ENCODE data around the gene CNPY1. TPM values are rescaled to one million over a fixed set of nuclear protein-coding genes. Genes with fewer than 3 reads are reported as not detected.

CNPY1 gene
- polyA plus RNA-seq, 1 experiment: not detected

DNA sequence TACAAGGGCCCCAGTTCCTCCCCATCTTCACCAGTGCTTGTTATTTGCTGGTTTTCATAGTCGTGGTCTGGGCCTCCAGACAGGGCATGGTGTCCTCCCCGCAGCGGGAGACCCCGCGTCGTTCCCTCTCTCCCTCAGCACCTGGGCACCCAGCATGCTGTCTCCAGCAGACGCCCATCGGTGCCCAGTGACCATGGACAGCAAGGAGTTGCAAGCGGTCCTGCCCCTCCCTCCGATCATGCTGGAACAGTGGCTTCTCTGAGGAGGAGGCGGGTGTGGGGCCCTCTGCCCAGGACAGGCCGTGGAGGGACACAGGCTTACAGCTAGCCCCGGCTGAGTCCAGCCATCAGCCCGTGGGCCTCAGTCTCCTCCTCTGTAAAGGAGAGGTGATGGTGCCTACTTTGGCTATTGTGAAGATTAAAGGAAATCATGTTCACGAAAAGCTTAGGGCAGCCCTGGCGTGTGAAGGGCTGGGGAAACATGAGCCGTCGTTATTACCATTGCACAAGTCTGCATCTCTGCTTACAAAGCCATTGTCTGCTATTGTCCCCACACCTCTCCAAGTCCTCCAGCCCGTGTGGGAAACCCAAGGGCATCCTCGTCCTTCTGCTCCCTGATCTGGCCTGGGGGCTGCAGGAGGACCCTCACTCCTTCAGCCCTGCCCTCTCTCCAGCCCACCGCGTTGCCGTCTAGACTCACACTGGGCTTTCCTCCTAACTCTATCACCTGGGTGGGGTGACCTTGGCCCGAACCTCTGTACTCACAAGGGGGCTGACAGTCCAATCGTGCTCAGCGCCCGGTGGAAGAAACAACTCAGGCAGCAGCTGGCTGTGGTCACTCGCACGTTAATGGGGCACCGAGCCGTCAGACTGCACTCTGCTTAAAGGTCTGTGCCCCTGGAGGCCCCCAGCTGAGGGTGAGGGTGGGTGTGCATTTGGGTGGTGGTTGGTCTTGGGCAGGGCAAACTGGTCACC lies 58.6 kb downstream of the CNPY1 start:
- ChIA-PET CTCF (no interaction called here), POLR2A (no interaction called here)
- TF ChIP-seq, protein P1, sequence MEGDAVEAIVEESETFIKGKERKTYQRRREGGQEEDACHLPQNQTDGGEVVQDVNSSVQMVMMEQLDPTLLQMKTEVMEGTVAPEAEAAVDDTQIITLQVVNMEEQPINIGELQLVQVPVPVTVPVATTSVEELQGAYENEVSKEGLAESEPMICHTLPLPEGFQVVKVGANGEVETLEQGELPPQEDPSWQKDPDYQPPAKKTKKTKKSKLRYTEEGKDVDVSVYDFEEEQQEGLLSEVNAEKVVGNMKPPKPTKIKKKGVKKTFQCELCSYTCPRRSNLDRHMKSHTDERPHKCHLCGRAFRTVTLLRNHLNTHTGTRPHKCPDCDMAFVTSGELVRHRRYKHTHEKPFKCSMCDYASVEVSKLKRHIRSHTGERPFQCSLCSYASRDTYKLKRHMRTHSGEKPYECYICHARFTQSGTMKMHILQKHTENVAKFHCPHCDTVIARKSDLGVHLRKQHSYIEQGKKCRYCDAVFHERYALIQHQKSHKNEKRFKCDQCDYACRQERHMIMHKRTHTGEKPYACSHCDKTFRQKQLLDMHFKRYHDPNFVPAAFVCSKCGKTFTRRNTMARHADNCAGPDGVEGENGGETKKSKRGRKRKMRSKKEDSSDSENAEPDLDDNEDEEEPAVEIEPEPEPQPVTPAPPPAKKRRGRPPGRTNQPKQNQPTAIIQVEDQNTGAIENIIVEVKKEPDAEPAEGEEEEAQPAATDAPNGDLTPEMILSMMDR (IDR thresholded peaks at IDR 0.05; ENCODE audit: low read depth, low read length): no peak
- H3K4me3 ChIP-seq (ENCODE audit: low read depth, low read length): no peak overlapping the region
- peaks cover 9% of the 10 kb centered on the region; the same call in 1 of the 2 replicates for H3K9me3 ChIP-seq (ENCODE audit: control insufficient read depth, insufficient read depth, low read length)
- H3K27ac ChIP-seq (ENCODE audit: low read depth, low read length): no peak overlapping the region
- H3K27me3 ChIP-seq (ENCODE audit: control insufficient read depth, insufficient read depth, low read length): peaks cover 15% of the 10 kb centered on the region
- DNase-seq (ENCODE audit: low read depth, low spot score): no peak

DNA sequence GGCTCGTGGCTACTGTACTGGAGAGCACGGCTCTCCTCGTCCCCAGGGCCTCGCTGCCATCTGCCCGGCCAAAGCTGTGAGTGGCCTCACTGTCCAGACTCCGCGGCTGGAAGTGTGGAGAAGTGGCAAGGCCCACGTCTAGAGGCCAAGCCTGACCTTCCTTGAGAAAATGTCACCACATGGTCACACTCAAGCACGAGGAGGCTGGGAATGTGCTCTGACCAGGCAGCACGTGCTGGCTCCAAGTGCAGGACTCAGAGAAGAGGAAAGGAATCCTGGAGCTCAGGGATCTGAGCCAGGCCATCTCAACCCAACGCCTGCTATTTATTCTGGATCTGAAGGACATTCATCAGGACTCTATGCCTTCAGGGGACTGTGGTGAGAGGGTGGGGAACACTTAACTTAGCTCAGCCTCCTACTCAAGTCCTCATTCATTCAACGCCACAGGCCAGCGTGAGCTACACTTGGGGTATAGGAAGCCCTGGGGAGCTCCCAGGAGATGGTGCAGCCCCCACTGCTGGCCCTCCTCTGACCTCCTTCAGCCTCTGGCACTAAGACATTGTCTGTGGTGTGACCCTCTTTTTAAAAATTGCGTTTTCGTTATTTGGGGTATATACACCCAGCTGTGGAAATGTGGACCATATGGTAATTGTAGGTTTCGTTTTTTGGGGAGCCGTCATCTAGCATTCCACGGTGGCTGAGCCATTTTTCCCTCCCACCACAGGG lies 59.4 kb downstream of the CNPY1 start:
- TF ChIP-seq, protein P1 (IDR thresholded peaks at IDR 0.05; ENCODE audit: low read depth, low read length): no peak
- no peak overlapping the region for H3K4me3 ChIP-seq (ENCODE audit: low read depth, low read length)
- DNase-seq (ENCODE audit: low read depth, low spot score): no peak
- H3K27me3 ChIP-seq (ENCODE audit: control insufficient read depth, insufficient read depth, low read length): peaks cover 14% of the 10 kb centered on the region
- CTCF ChIA-PET: no interaction called here
- no peak overlapping the region for H3K27ac ChIP-seq (ENCODE audit: low read depth, low read length)
- H3K9me3 ChIP-seq (ENCODE audit: control insufficient read depth, insufficient read depth, low read length): peaks cover 13% of the 10 kb centered on the region
- POLR2A ChIA-PET: no interaction called here

DNA sequence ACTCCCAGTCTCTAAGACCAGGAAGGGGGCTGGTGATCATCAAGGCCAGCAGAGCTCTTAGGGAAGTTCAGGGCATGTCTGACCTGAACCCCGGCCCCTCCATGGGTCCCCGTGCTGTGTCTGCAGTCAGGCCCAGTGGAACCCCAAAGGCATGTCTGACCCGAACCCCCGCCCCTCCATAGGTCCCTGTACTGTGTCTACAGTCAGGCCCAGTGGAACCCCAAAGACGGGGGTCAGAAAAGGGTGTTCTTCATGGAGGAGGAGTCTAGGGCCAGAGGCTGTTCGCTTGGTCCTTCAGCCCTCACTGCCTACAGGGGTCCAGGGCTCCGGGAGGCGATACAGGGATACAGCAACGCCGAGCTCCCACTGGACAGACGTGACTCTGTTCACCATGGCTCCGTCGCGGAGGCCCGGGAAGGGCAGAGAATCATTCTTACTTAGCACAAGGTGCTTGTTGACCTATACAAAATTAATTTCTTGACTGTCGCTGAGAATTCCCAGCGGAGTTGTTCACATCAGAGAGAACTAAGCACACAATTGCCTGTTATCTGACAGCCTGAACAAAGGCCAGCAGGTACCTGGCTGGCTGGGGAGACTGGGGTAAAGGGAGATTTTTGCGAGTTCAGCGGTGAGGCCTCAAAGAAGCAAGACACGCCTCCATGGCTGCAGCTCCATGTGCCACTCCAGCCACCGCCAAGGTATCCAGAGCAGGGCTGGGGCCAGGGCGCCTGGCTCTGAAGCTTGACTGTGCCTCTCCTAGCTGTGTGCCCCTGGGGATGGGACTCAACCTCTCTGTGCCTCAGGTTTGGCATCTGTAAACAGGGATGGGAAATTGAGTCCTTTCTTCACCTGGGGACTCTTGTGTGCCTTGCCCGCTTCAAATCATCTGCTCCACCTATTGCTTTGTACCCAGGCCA lies 61.6 kb downstream of the CNPY1 start:
- no peak for DNase-seq (ENCODE audit: low read depth, low spot score)
- CTCF ChIA-PET: no interaction called here
- POLR2A ChIA-PET: no interaction called here
- H3K4me3 ChIP-seq (ENCODE audit: low read depth, low read length): no peak overlapping the region
- TF ChIP-seq, protein P1 (IDR thresholded peaks at IDR 0.05; ENCODE audit: low read depth, low read length): no peak
- no peak overlapping the region for H3K27ac ChIP-seq (ENCODE audit: low read depth, low read length)
- H3K27me3 ChIP-seq (ENCODE audit: control insufficient read depth, insufficient read depth, low read length): peaks cover 2% of the 10 kb centered on the region
- peaks cover 5% of the 10 kb centered on the region for H3K9me3 ChIP-seq (ENCODE audit: control insufficient read depth, insufficient read depth, low read length)

DNA sequence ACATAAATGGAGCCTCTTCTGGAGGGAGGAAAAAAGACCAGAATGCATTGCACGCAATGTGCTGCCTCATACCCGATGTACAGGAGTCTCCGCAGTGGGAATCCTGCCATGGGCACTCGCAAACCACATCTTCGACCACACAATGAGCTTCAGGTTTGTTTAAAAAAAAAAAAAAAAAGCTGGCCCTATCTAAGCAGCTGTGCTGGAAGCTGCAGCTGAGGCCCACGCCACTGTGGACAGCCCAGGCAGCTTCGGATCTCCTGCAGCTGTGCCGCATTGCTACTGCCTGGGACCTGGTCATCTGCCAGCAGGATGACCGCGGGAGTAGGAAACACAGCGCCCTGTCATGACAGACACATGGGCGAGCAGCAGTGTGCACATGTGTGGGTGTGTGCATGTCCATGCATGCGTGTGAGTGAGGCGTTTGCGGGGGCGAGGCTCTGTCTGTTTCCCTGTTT lies 62.5 kb downstream of the CNPY1 start:
- DNase-seq (ENCODE audit: low read depth, low spot score): no peak
- Histone ChIP-seq H3K9me3 (ENCODE audit: control insufficient read depth, insufficient read depth, low read length) (peaks cover 5% of the 10 kb centered on the region; the same call in 1 of the 2 replicates), H3K27ac (ENCODE audit: low read depth, low read length) (no peak overlapping the region), H3K4me3 (ENCODE audit: low read depth, low read length) (no peak overlapping the region), H3K27me3 (ENCODE audit: control insufficient read depth, insufficient read depth, low read length) (peaks cover 2% of the 10 kb centered on the region)
- ChIA-PET POLR2A (no interaction called here), CTCF (no interaction called here)
- TF ChIP-seq, protein P1 (IDR thresholded peaks at IDR 0.05; ENCODE audit: low read depth, low read length): no peak

Data from AG04450 (cell line).